K562 treated with DMSO at 1 percent for 24 hours (cell line): ENCODE data around the gene PLEKHD1. TPM values are rescaled to one million over a fixed set of nuclear protein-coding genes. Genes with fewer than 3 reads are reported as not detected.

Experiments used
- total RNA-seq: library from RNA; unstranded; fragments of 300-600 nt; gene quantifications from 2 replicates; pipeline ENCODE4 v1.2.3, GENCODE V29; 2022; ENCODE audit warnings: low read depth; ENCODE audit not compliant: insufficient read depth

Gene PLEKHD1
- total RNA-seq = not detected in 2 replicates

GRCh38 chr14:69484444-69485314 lies at the start of gene PLEKHD1:
Gene PLEKHD1, plus strand, starts transcription at chr14:69484728. Its CDS starts 238 bp downstream, at chr14:69484966.

GRCh38 chr14:69574263-69574953 lies 89.9 kb downstream of the PLEKHD1 start, which contains the start of gene CCDC177:
Gene CCDC177, minus strand, starts transcription at chr14:69574871. Its CDS starts 1,249 bp downstream, at chr14:69573622.

Other genes with a start within 250 kb of the PLEKHD1 start
- gene GALNT16, start 224.6 kb upstream of the PLEKHD1 start, total RNA-seq = not detected in 2 replicates
- 97.4 and 108 TPM in 2 replicates for gene ERH, start 86.4 kb upstream of the PLEKHD1 start, total RNA-seq
- 23.9 and 26.9 TPM in 2 replicates for gene SLC39A9, start 86.0 kb upstream of the PLEKHD1 start, total RNA-seq
- not detected in 2 replicates for gene CCDC177, start 90.1 kb downstream of the PLEKHD1 start, total RNA-seq
- 8.7 and 9.4 TPM in 2 replicates for gene SUSD6, start 126.9 kb downstream of the PLEKHD1 start, total RNA-seq